H9 (cell line): Measurements from ENCODE around the gene KLHL20. TPM values are rescaled to one million over a fixed set of nuclear protein-coding genes. Genes with fewer than 3 reads are reported as not detected.

ENCODE experiments used
- DNase-seq: peaks from one replicate; pipeline ENCODE4 v3.0.0-alpha.2; 2017
- H2AFZ ChIP-seq: one replicate; pipeline ENCODE4 v1.6.1; 2013; ENCODE audit warnings: mild to moderate bottlenecking, low read length, control low read depth, moderate library complexity
- H2AK5ac ChIP-seq: 2 replicates; pipeline ENCODE4 v1.6.1; 2013; ENCODE audit warnings: low read length, control low read depth, mixed read lengths; ENCODE audit not compliant: insufficient read length
- H2BK120ac ChIP-seq: one replicate; pipeline ENCODE4 v1.6.1; 2013; ENCODE audit warnings: low read depth, mild to moderate bottlenecking, low read length, control low read depth, inconsistent platforms; ENCODE audit not compliant: poor library complexity, severe bottlenecking
- H2BK12ac ChIP-seq: 2 replicates; pipeline ENCODE4 v1.6.1; 2013; ENCODE audit warnings: low read length, control low read depth, mixed read lengths, low read depth; ENCODE audit not compliant: insufficient read length
- H2BK15ac ChIP-seq: 2 replicates; pipeline ENCODE4 v1.6.1; 2013; ENCODE audit warnings: low read depth, low read length, control low read depth
- H2BK20ac ChIP-seq: one replicate; pipeline ENCODE4 v1.6.1; 2013; ENCODE audit warnings: low read depth, mild to moderate bottlenecking, low read length, control low read depth, inconsistent platforms; ENCODE audit not compliant: poor library complexity, severe bottlenecking
- H2BK5ac ChIP-seq: 2 replicates; pipeline ENCODE4 v1.6.1; 2013; ENCODE audit warnings: low read length, control low read depth, mixed read lengths; ENCODE audit not compliant: insufficient read length
- H3K14ac ChIP-seq: 2 replicates; pipeline ENCODE4 v1.6.1; 2013; ENCODE audit warnings: low read length, control low read depth; ENCODE audit not compliant: insufficient read depth
- H3K18ac ChIP-seq: 2 replicates; pipeline ENCODE4 v1.6.1; 2013; ENCODE audit warnings: low read depth, mild to moderate bottlenecking, mixed read lengths, low read length, control low read depth; ENCODE audit not compliant: insufficient read length
- H3K23ac ChIP-seq: 2 replicates; pipeline ENCODE4 v1.6.1; 2013; ENCODE audit warnings: low read length, control low read depth, mixed read lengths, low read depth; ENCODE audit not compliant: insufficient read length
- H3K23me2 ChIP-seq: 2 replicates; pipeline ENCODE4 v1.6.1; 2013; ENCODE audit warnings: low read depth, mild to moderate bottlenecking, mixed read lengths, low read length, control low read depth; ENCODE audit not compliant: insufficient read length, poor library complexity, severe bottlenecking
- H3K27ac ChIP-seq: 2 replicates; pipeline ENCODE4 v1.5.1; 2013; ENCODE audit warnings: low read length, control low read depth, mixed read lengths, low read depth; ENCODE audit not compliant: insufficient read length
- H3K27me3 ChIP-seq: 2 replicates; pipeline ENCODE4 v1.6.1; 2013; ENCODE audit warnings: low read length, control low read depth, inconsistent platforms; ENCODE audit not compliant: insufficient read depth
- H3K4ac ChIP-seq: 2 replicates; pipeline ENCODE4 v1.6.1; 2013; ENCODE audit warnings: low read depth, mild to moderate bottlenecking, control low read depth, inconsistent platforms, low read length, moderate library complexity
- H3K4me1 ChIP-seq: 2 replicates; pipeline ENCODE4 v1.6.1; 2013; ENCODE audit warnings: low read length, control low read depth, inconsistent platforms; ENCODE audit not compliant: insufficient read depth
- H3K4me2 ChIP-seq: 2 replicates; pipeline ENCODE4 v1.6.1; 2013; ENCODE audit warnings: low read length, control low read depth, mixed read lengths; ENCODE audit not compliant: insufficient read length, insufficient read depth
- H3K56ac ChIP-seq: 2 replicates; pipeline ENCODE4 v1.6.1; 2013; ENCODE audit warnings: low read depth, mild to moderate bottlenecking, mixed read lengths, low read length, control low read depth; ENCODE audit not compliant: insufficient read length
- H3K79me1 ChIP-seq: 2 replicates; pipeline ENCODE4 v1.6.1; 2013; ENCODE audit warnings: low read depth, mild to moderate bottlenecking, moderate library complexity, low read length, control low read depth, inconsistent platforms; ENCODE audit not compliant: insufficient read depth, poor library complexity, severe bottlenecking
- H3K79me2 ChIP-seq: 2 replicates; pipeline ENCODE4 v1.6.1; 2013; ENCODE audit warnings: low read length, control low read depth, inconsistent platforms; ENCODE audit not compliant: insufficient read depth
- H3K9ac ChIP-seq: 2 replicates; pipeline ENCODE4 v1.6.1; 2013; ENCODE audit warnings: low read length, control low read depth, mixed read lengths; ENCODE audit not compliant: insufficient read length; ENCODE audit errors: extremely low read depth
- H3K9me3 ChIP-seq: one replicate; pipeline ENCODE4 v1.6.1; 2013; ENCODE audit warnings: low read depth, low read length, inconsistent platforms; ENCODE audit not compliant: control insufficient read depth
- H3T11ph ChIP-seq: one replicate; pipeline ENCODE4 v1.6.1; 2013; ENCODE audit warnings: mild to moderate bottlenecking, low read length, control low read depth, inconsistent platforms
- H4K20me1 ChIP-seq: one replicate; pipeline ENCODE4 v1.6.1; 2013; ENCODE audit not compliant: control insufficient read depth, insufficient read length, insufficient read depth
- H4K5ac ChIP-seq: 2 replicates; pipeline ENCODE4 v1.6.1; 2013; ENCODE audit warnings: low read depth, mild to moderate bottlenecking, mixed read lengths, low read length, control low read depth; ENCODE audit not compliant: insufficient read length
- H4K8ac ChIP-seq: replicated peaks from 2 replicates; pipeline ENCODE4 v1.6.1; 2013; ENCODE audit warnings: low read length, control low read depth, mixed read lengths, low read depth; ENCODE audit not compliant: insufficient read length
- H4K91ac ChIP-seq: 2 replicates; pipeline ENCODE4 v1.6.1; 2013; ENCODE audit warnings: low read depth, mild to moderate bottlenecking, moderate library complexity, mixed read lengths, low read length, control low read depth; ENCODE audit not compliant: insufficient read length
- H3K27ac Mint-ChIP-seq, 3 experiments: 2 replicates in 2 of 3; 3 replicates in 1 of 3; pipeline ENCODE4 v1.8.0; 2020 to 2021; ENCODE audit warnings: mixed read lengths in 3 of 3, mild to moderate bottlenecking in 1 of 3, moderate library complexity in 1 of 3
- H3K27me3 Mint-ChIP-seq: 2 replicates; pipeline ENCODE4 v1.8.0; 2021; ENCODE audit warnings: low read depth, mild to moderate bottlenecking, moderate library complexity, mixed read lengths
- H3K36me3 Mint-ChIP-seq, 3 experiments: 2 replicates in 2 of 3; 3 replicates in 1 of 3; pipeline ENCODE4 v1.8.0; 2020 to 2021; ENCODE audit warnings: low read depth in 3 of 3, mixed read lengths in 3 of 3; ENCODE audit not compliant: insufficient read depth in 1 of 3
- H3K4me1 Mint-ChIP-seq, 2 experiments: 2 replicates each; pipeline ENCODE4 v1.8.0; 2020; ENCODE audit warnings: mixed read lengths in 2 of 2
- H3K4me3 Mint-ChIP-seq, 2 experiments: 2 replicates in 1 of 2; 3 replicates in 1 of 2; pipeline ENCODE4 v1.8.0; 2020 to 2021; ENCODE audit warnings: mild to moderate bottlenecking in 2 of 2, mixed read lengths in 2 of 2, moderate library complexity in 1 of 2
- H3K9me3 Mint-ChIP-seq, 2 experiments: 2 replicates in 1 of 2; 3 replicates in 1 of 2; pipeline ENCODE4 v1.8.0; 2020; ENCODE audit warnings: mild to moderate bottlenecking in 2 of 2, mixed read lengths in 2 of 2, moderate library complexity in 1 of 2
- CTCF ChIP-seq: fragments of 200-600 bp; sonication (generic); conservative IDR thresholded peaks from 3 replicates; pipeline ENCODE4 v1.8.0; 2021; ENCODE audit warnings: antibody characterized with exemption, mild to moderate bottlenecking
- WGBS: extraction: QIAGEN DNeasy Blood & Tissue Kit; methylation state at CpG from one replicate; pipeline ENCODE4 v1.1.7; 2013; ENCODE audit warnings: missing lambda C conversion rate, low lambda C conversion rate, mixed read lengths; ENCODE audit not compliant: insufficient read length; ENCODE audit errors: extremely low coverage; 5-methylcytosine and 5-hydroxymethylcytosine counted together
- total RNA-seq: library from RNA; stranded (reverse); gene quantifications from 2 replicates; pipeline ENCODE4 v1.2.1, GENCODE V29; 2021

KLHL20 gene
- total RNA-seq, 1 experiment from 2014 or later: 12.2 TPM

- H2BK120ac ChIP-seq: no peak overlapping the region
- no peak overlapping the region for H2AFZ ChIP-seq
- H2AK5ac ChIP-seq: no peak overlapping the region
- H2BK15ac ChIP-seq: no peak overlapping the region
- no peak overlapping the region for H3K23ac ChIP-seq
- Mint-ChIP-seq H3K27me3 (peaks cover 27% of the 10 kb centered on the region), H3K4me1 (no peaks in the 10 kb centered on the region), H3K27ac (no peak overlapping the region), H3K4me3 (no peak overlapping the region), H3K9me3 (peaks cover 0 to 2% of the 10 kb centered on the region in 2 experiments; a peak in 2 of 5 replicates), H3K36me3 (no peaks in the 10 kb centered on the region)
- no peak overlapping the region for H3T11ph ChIP-seq
- no peak for DNase-seq
- no peak overlapping the region for H3K4ac ChIP-seq
- H3K27me3 ChIP-seq: no peaks in the 10 kb centered on the region
- no peak overlapping the region for H3K14ac ChIP-seq
- H4K8ac ChIP-seq: no peak overlapping the region
- H2BK20ac ChIP-seq: no peak overlapping the region
- no peak overlapping the region for H3K9ac ChIP-seq
- no peak overlapping the region for H3K56ac ChIP-seq
- H3K9me3 ChIP-seq: no peaks in the 10 kb centered on the region
- TF ChIP-seq CTCF: no peak
- H3K18ac ChIP-seq: no peak overlapping the region
- H3K79me1 ChIP-seq: no peaks in the 10 kb centered on the region
- H3K4me2 ChIP-seq: no peak overlapping the region
- no peak overlapping the region for H4K5ac ChIP-seq
- no peak overlapping the region for H4K91ac ChIP-seq
- no CpG with 5 or more reads among the region's 1 CpG for WGBS
- no peak overlapping the region for H2BK12ac ChIP-seq
- H3K27ac ChIP-seq: no peak overlapping the region
- no peaks in the 10 kb centered on the region for H4K20me1 ChIP-seq
- H2BK5ac ChIP-seq: no peak overlapping the region
- H3K4me1 ChIP-seq: no peaks in the 10 kb centered on the region
- no peaks in the 10 kb centered on the region for H3K79me2 ChIP-seq
- no peaks in the 10 kb centered on the region for H3K23me2 ChIP-seq
Measured at GRCh38 chr1:173702736-173703135, 12.0 kb upstream of the KLHL20 start.
